ENCODE results near the gene TRAF3.

Gene TRAF3

GRCh38 chr14:102805941-102806340 is 28.7 kb downstream of the TRAF3 start:
- TF ChIP-seq, protein P1, sequence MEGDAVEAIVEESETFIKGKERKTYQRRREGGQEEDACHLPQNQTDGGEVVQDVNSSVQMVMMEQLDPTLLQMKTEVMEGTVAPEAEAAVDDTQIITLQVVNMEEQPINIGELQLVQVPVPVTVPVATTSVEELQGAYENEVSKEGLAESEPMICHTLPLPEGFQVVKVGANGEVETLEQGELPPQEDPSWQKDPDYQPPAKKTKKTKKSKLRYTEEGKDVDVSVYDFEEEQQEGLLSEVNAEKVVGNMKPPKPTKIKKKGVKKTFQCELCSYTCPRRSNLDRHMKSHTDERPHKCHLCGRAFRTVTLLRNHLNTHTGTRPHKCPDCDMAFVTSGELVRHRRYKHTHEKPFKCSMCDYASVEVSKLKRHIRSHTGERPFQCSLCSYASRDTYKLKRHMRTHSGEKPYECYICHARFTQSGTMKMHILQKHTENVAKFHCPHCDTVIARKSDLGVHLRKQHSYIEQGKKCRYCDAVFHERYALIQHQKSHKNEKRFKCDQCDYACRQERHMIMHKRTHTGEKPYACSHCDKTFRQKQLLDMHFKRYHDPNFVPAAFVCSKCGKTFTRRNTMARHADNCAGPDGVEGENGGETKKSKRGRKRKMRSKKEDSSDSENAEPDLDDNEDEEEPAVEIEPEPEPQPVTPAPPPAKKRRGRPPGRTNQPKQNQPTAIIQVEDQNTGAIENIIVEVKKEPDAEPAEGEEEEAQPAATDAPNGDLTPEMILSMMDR (conservative IDR thresholded peaks at IDR 0.05) = no peak; the same call in 1 of the 2 replicates
- no peak overlapping the region for H3K27ac ChIP-seq

- TF ChIP-seq, protein P1 (conservative IDR thresholded peaks at IDR 0.05) = no peak
- no peak overlapping the region for H3K27ac ChIP-seq
Measured at GRCh38 chr14:102806447-102806846, 29.2 kb downstream of the TRAF3 start.

GRCh38 chr14:102807013-102807406 is 29.8 kb downstream of the TRAF3 start:
- no peak overlapping the region for H3K27ac ChIP-seq
- TF ChIP-seq, protein P1 (conservative IDR thresholded peaks at IDR 0.05) = no peak

DNA sequence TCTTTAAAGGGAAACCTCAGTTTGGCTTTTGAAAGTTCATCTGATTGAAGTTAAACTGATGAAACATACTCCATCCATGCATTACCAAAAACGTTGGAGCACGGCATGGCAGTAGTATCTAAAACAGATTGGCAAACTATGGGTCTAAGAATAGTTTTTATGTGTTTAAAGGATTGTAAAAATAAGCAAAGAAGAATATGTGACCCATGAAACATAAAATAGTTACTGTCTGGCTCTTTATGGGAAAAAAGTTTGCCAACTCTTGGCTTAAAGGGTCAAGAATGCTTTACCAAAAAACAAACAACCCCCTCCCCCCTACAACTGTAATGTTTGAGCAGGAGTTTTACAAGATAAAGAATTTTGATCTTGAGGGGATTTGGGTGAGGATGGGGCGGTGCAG is 32.6 kb downstream of the TRAF3 start:
- TF ChIP-seq, protein P1 (conservative IDR thresholded peaks at IDR 0.05) = no peak
- H3K27ac ChIP-seq = peak overlapping the region; percentile 33; the same call in 1 of the 2 replicates

DNA sequence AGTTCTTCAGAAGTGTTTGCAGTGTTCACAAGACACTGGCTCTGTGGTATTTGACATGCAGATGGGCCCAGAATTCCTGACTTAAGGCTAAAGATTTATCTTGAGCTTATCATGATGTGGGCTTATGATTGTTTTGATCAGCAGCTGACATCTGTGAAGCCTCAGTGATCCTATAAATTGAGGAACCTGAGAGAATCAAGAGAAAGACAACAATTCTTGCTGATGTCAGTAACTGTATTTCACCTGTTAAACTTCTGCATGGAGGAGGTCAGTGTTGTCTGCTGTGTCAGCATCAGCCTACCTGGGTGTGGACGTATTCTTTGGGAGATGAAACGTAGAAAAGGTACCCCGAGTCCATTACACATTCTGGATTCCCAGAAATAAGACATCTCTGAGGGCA is 33.3 kb downstream of the TRAF3 start:
- TF ChIP-seq, protein P1 (conservative IDR thresholded peaks at IDR 0.05) = no peak
- H3K27ac ChIP-seq = peak overlapping the region; percentile 33; the same call in 1 of the 2 replicates

- H3K27ac ChIP-seq = peak overlapping the region; percentile 9; the same call in 1 of the 2 replicates
- TF ChIP-seq, protein P1 (conservative IDR thresholded peaks at IDR 0.05) = no peak
Measured at GRCh38 chr14:102811254-102811963, 34.2 kb downstream of the TRAF3 start.

GRCh38 chr14:102811971-102812370 is 34.7 kb downstream of the TRAF3 start:
- H3K27ac ChIP-seq = no peak overlapping the region
- TF ChIP-seq, protein P1 (conservative IDR thresholded peaks at IDR 0.05) = no peak

All from VCaP (cell line).